B cell (primary cell): ENCODE measurements around the gene LIPF. TPM values are rescaled to one million over a fixed set of nuclear protein-coding genes. Genes with fewer than 3 reads are reported as not detected.

Source experiments
- ATAC-seq: fragments of 200-7000 bp; cut with Tn5 transposase; one replicate; pipeline ENCODE4 v1.10.0; 2021; ENCODE audit warnings: low read depth, mild to moderate bottlenecking, moderate number of reproducible peaks, moderate library complexity
- CTCF ChIA-PET: fragments of 350-600 bp; sonication (Branson Sonifier 250); formaldehyde crosslinking; loops from one replicate; lab custom pipeline; 2021; ENCODE audit warnings: antibody characterized with exemption, inconsistent platforms; lab: Charles Lee
- POLR2A ChIA-PET: fragments of 350-600 bp; sonication (Branson Sonifier 250); formaldehyde crosslinking; loops from one replicate; lab custom pipeline; 2021; ENCODE audit warnings: antibody characterized with exemption; lab: Charles Lee
- DNase-seq: peaks from one replicate; pipeline ENCODE4 v3.0.0; 2013
- H2AFZ ChIP-seq: 2 replicates; pipeline ENCODE4 v1.6.1; 2012; ENCODE audit warnings: mild to moderate bottlenecking, low read depth, low read length; ENCODE audit not compliant: insufficient read depth, poor library complexity, severe bottlenecking
- H3K27ac ChIP-seq, 2 donors: 1 replicate in 1 of 2; 2 replicates in 1 of 2; pipeline ENCODE4 v1.5.1; 2012 to 2013; ENCODE audit warnings: low read length in 2 of 2, mild to moderate bottlenecking in 2 of 2, moderate library complexity in 1 of 2
- H3K27me3 ChIP-seq, 4 experiments: fragments of 200-600 bp in 1 of 4; sonication (generic) in 1 of 4; replicated peaks in 1 of 4; 1 replicate in 2 of 4; 2 replicates in 2 of 4; pipeline versions ENCODE4 v1.6.1 to v1.7.0; 2013 to 2016; ENCODE audit warnings: low read length in 3 of 4, mild to moderate bottlenecking in 2 of 4, mixed read lengths in 1 of 4, moderate library complexity in 1 of 4; ENCODE audit not compliant: insufficient read depth in 4 of 4, control insufficient read depth in 3 of 4; ENCODE audit errors: control extremely low read depth in 1 of 4
- H3K36me3 ChIP-seq, 2 experiments: replicated peaks in 1 of 2; 1 replicate in 1 of 2; 2 replicates in 1 of 2; pipeline versions ENCODE4 v1.6.1 to v1.7.1; 2013; ENCODE audit warnings: low read length in 1 of 2; ENCODE audit not compliant: insufficient read depth in 2 of 2, control insufficient read depth in 1 of 2; ENCODE audit errors: control extremely low read depth in 1 of 2, extremely low read depth in 1 of 2
- H3K4me1 ChIP-seq, 2 donors: fragments of 200-600 bp in 1 of 2; sonication (generic) in 1 of 2; 1 replicate in 1 of 2; 2 replicates in 1 of 2; pipeline versions ENCODE4 v1.5.1 to v1.6.1; 2013 to 2017; ENCODE audit warnings: low read length in 2 of 2; ENCODE audit not compliant: control insufficient read depth in 2 of 2, insufficient read depth in 2 of 2
- H3K4me2 ChIP-seq: replicated peaks from 2 replicates; pipeline ENCODE3; 2012; ENCODE audit warnings: mild to moderate bottlenecking, low read depth, low read length; ENCODE audit not compliant: poor library complexity, severe bottlenecking
- H3K4me3 ChIP-seq, 5 experiments: fragments of 200-600 bp in 1 of 5; sonication (generic) in 1 of 5; 1 replicate in 3 of 5; 2 replicates in 2 of 5; pipeline versions ENCODE4 v1.5.1 to v1.7.0; 2011 to 2016; ENCODE audit warnings: low read length in 4 of 5, mild to moderate bottlenecking in 4 of 5, low read depth in 2 of 5, control low read depth in 1 of 5, moderate library complexity in 1 of 5; ENCODE audit not compliant: insufficient read depth in 1 of 5; ENCODE audit errors: control extremely low read depth in 1 of 5, extremely low read depth in 1 of 5
- H3K79me2 ChIP-seq: fragments of 200-600 bp; sonication (generic); one replicate; pipeline ENCODE4 v1.6.0; 2016; ENCODE audit warnings: low read length; ENCODE audit not compliant: control insufficient read depth, insufficient read depth
- H3K9ac ChIP-seq: fragments of 200-600 bp; sonication (generic); 2 replicates; pipeline ENCODE4 v1.6.1; 2017; ENCODE audit warnings: mild to moderate bottlenecking, low read length, moderate library complexity
- H3K9me3 ChIP-seq, 3 donors: one replicate each; pipeline versions ENCODE4 v1.6.1 to v1.7.1; 2013; ENCODE audit warnings: low read length in 2 of 3; ENCODE audit not compliant: control insufficient read depth in 2 of 3, insufficient read depth in 1 of 3; ENCODE audit errors: control extremely low read depth in 1 of 3
- H4K20me1 ChIP-seq: 2 replicates; pipeline ENCODE4 v1.6.0; 2012; ENCODE audit warnings: mild to moderate bottlenecking, low read length; ENCODE audit not compliant: insufficient read depth, control insufficient read depth, poor library complexity, severe bottlenecking
- H3K27ac Mint-ChIP-seq: one replicate; pipeline ENCODE4 v1.8.0; 2021; ENCODE audit warnings: mixed read lengths
- H3K27me3 Mint-ChIP-seq: one replicate; pipeline ENCODE4 v1.8.0; 2021; ENCODE audit warnings: mixed read lengths
- H3K4me1 Mint-ChIP-seq: one replicate; pipeline ENCODE4 v1.8.0; 2021; ENCODE audit warnings: mixed read lengths
- H3K4me3 Mint-ChIP-seq: one replicate; pipeline ENCODE4 v1.8.0; 2021; ENCODE audit warnings: mixed read lengths
- H3K9me3 Mint-ChIP-seq: one replicate; pipeline ENCODE4 v1.8.0; 2022; ENCODE audit warnings: mixed read lengths; ENCODE audit not compliant: insufficient read depth
- CTCF ChIP-seq: fragments of 200-600 bp; IDR thresholded peaks from one replicate; pipeline ENCODE4 v1.8.0; 2022; ENCODE audit warnings: antibody characterized with exemption, mild to moderate bottlenecking
- EZH2 ChIP-seq: IDR thresholded peaks from 2 replicates; pipeline ENCODE4 v1.6.1; 2012; ENCODE audit warnings: borderline replicate concordance, low read depth, mild to moderate bottlenecking, moderate library complexity, low read length; ENCODE audit not compliant: insufficient read depth, poor library complexity, severe bottlenecking
- WGBS: methylation state at CpG from one replicate; pipeline ENCODE4 v1.1.5; 2013; ENCODE audit warnings: missing lambda C conversion rate; ENCODE audit not compliant: insufficient coverage; 5-methylcytosine and 5-hydroxymethylcytosine counted together
- intact Hi-C: fragments of 100-400 bp; cut with micrococcal nuclease; formaldehyde crosslinking; loops from one replicate; pipeline ENCODE4 v1.10.0; 2022
- polyA plus RNA-seq: library from polyadenylated mRNA; depleted of rRNA; stranded (reverse); fragments of >200 nt; gene quantifications from 2 replicates; pipeline ENCODE4 v1.2.3, GENCODE V29; 2012
- total RNA-seq, 2 donors: library from RNA; stranded (reverse); fragments of 120-200 nt in 1 of 2; gene quantifications; 1 replicate in 1 of 2; 2 replicates in 1 of 2; pipeline versions ENCODE4 v1.2.3 to v1.2.4, GENCODE V29; 2013 to 2022

LIPF gene
- total and polyA plus RNA-seq, 2 donors (not counting 1 experiment from before 2014, with no cell fraction given): not detected

- ChIA-PET POLR2A (no interaction called here), CTCF (no interaction called here)
- DNase-seq (no peak), ATAC-seq (no peak)
- H3K79me2 ChIP-seq: no peaks in the 10 kb centered on the region
- Mint-ChIP-seq H3K9me3 (no peaks in the 10 kb centered on the region), H3K4me1 (no peaks in the 10 kb centered on the region), H3K27ac (no peak overlapping the region), H3K4me3 (no peak overlapping the region), H3K27me3 (no peaks in the 10 kb centered on the region)
- TF ChIP-seq CTCF (no peak), EZH2 (no peak)
- no peaks in the 10 kb centered on the region for H4K20me1 ChIP-seq
- no peak overlapping the region for H3K27ac ChIP-seq
- H2AFZ ChIP-seq: no peak overlapping the region
- H3K36me3 ChIP-seq: no peaks in the 10 kb centered on the region
- no peak overlapping the region for H3K9ac ChIP-seq
- H3K4me2 ChIP-seq: no peak overlapping the region
- no peaks in the 10 kb centered on the region for H3K27me3 ChIP-seq
- intact Hi-C loops: no loop called here
- no peaks in the 10 kb centered on the region for H3K9me3 ChIP-seq
- H3K4me3 ChIP-seq: no peak overlapping the region
- WGBS: no CpG with 5 or more reads among the region's 1 CpG
- H3K4me1 ChIP-seq: no peaks in the 10 kb centered on the region
These were observed 43.8 kb upstream of the LIPF start for GRCh38 chr10:88620441-88620840.

- DNase-seq: no peak
- no peak overlapping the region for H3K4me3 ChIP-seq
- no peaks in the 10 kb centered on the region for H3K9me3 Mint-ChIP-seq
- H3K4me1 Mint-ChIP-seq: no peaks in the 10 kb centered on the region
- no peaks in the 10 kb centered on the region for H3K9me3 ChIP-seq
- ATAC-seq: no peak
- H3K27me3 ChIP-seq: no peaks in the 10 kb centered on the region
- H3K4me3 Mint-ChIP-seq: no peak overlapping the region
- no peak overlapping the region for H3K4me2 ChIP-seq
- ChIA-PET CTCF (interaction anchor here (1.1 kb wide), 1 partner anchor 187 kb away, joined by 4 read pairs; no protein-coding TSS in a partner anchor), POLR2A (no interaction called here)
- TF ChIP-seq CTCF: no peak
- TF ChIP-seq EZH2: no peak
- no peak overlapping the region for H2AFZ ChIP-seq
- no peaks in the 10 kb centered on the region for H3K4me1 ChIP-seq
- no peaks in the 10 kb centered on the region for H4K20me1 ChIP-seq
- no peak overlapping the region for H3K27ac Mint-ChIP-seq
- no peaks in the 10 kb centered on the region for H3K79me2 ChIP-seq
- no peaks in the 10 kb centered on the region for H3K27me3 Mint-ChIP-seq
- 100% methylated on average over 1 of the region's 2 CpGs for WGBS
- H3K27ac ChIP-seq: no peak overlapping the region
- intact Hi-C loops: no loop called here
- no peaks in the 10 kb centered on the region for H3K36me3 ChIP-seq
- H3K9ac ChIP-seq: no peak overlapping the region
These were observed 40.4 kb upstream of the LIPF start for GRCh38 chr10:88623835-88624234.
